K562 (cell line): ENCODE data around the gene MANBA. TPM values are rescaled to one million over a fixed set of nuclear protein-coding genes. Genes with fewer than 3 reads are reported as not detected.

Experiments
- ATAC-seq: fragments of 200-7000 bp; cut with Tn5 transposase; 3 replicates; pipeline ENCODE4 v1.9.1; 2020; ENCODE audit warnings: moderate library complexity
- BruUV-seq: library from RNA; stranded (reverse); fragments of 400-500 nt; replicated peaks from 2 replicates; lab custom pipeline; 2021; lab: Mats Ljungman, UMichigan
- CTCF ChIA-PET: fragments of 300-600 bp; formaldehyde crosslinking; extraction: SDS; loops from one replicate; lab custom pipeline; 2021; ENCODE audit warnings: low intra/inter-chr PET ratio; lab: Yijun Ruan, JAX
- POLR2A ChIA-PET: fragments of 300-600, 350-650 bp; sonication (Branson Sonifier 250); formaldehyde crosslinking; extraction: SDS; loops from one replicate; lab custom pipeline; 2021; ENCODE audit warnings: antibody characterized with exemption, inconsistent platforms; lab: Yijun Ruan, JAX
- DNase-seq, 4 experiments: peaks; one replicate each; pipeline versions ENCODE4 v3.0.0 to v3.0.0-alpha.2; 2011 to 2018; ENCODE audit warnings: low spot score in 3 of 4, mixed read lengths in 3 of 4; ENCODE audit errors: extremely low read depth in 1 of 4
- FAIRE-seq: peaks from 2 replicates; lab custom pipeline; 2011; peaks lifted over from hg19 to GRCh38; lab: Jason Lieb, UNC
- H2AFZ ChIP-seq: 2 replicates; pipeline ENCODE4 v1.6.0; 2011; ENCODE audit warnings: low read depth, low read length, control low read depth, inconsistent platforms
- H3K27ac ChIP-seq: fragments of 200-600 bp; 3 replicates; pipeline ENCODE4 v1.8.0; 2011; ENCODE audit warnings: low read depth, mild to moderate bottlenecking, control low read depth, inconsistent platforms, low read length, moderate library complexity, mixed read lengths; ENCODE audit errors: extremely low read depth
- H3K27me3 ChIP-seq, 2 experiments: fragments of 300-600 bp in 1 of 2; 2 replicates in 1 of 2; 3 replicates in 1 of 2; pipeline versions ENCODE4 v1.6.0 to v1.8.0; 2011; ENCODE audit warnings: inconsistent platforms in 2 of 2, low read length in 2 of 2, mild to moderate bottlenecking in 1 of 2, mixed read lengths in 1 of 2, moderate library complexity in 1 of 2; ENCODE audit not compliant: control insufficient read depth in 2 of 2, insufficient read depth in 2 of 2
- H3K36me3 ChIP-seq: fragments of 300-600 bp; 3 replicates; pipeline ENCODE4 v1.8.0; 2011; ENCODE audit warnings: mild to moderate bottlenecking, low read length, inconsistent platforms; ENCODE audit not compliant: control insufficient read depth, insufficient read depth
- H3K4me1 ChIP-seq, 2 experiments: fragments of 200-600 bp in 1 of 2; replicated peaks in 1 of 2; 2 replicates in 1 of 2; 3 replicates in 1 of 2; pipeline versions ENCODE4 v1.5.1 to v1.8.0; 2011; ENCODE audit warnings: inconsistent platforms in 2 of 2, low read length in 2 of 2, mild to moderate bottlenecking in 1 of 2, mixed read lengths in 1 of 2, moderate library complexity in 1 of 2; ENCODE audit not compliant: control insufficient read depth in 2 of 2, insufficient read depth in 2 of 2
- H3K4me2 ChIP-seq: 2 replicates; pipeline ENCODE4 v1.6.1; 2011; ENCODE audit warnings: low read length, control low read depth, inconsistent platforms, mixed read lengths; ENCODE audit not compliant: insufficient read depth
- H3K4me3 ChIP-seq: fragments of 200-600 bp; sonication (generic), shearing (Covaris generic); 2 replicates; pipeline ENCODE4 v1.5.1; 2016; ENCODE audit warnings: control low read depth, inconsistent platforms
- H3K79me2 ChIP-seq: fragments of 200-600 bp; 3 replicates; pipeline ENCODE4 v1.8.0; 2011; ENCODE audit warnings: low read length, inconsistent platforms; ENCODE audit not compliant: control insufficient read depth, insufficient read depth
- H3K9ac ChIP-seq, 2 experiments: 2 replicates each; pipeline versions ENCODE4 v1.6.0 to v1.6.1; 2011; ENCODE audit warnings: low read depth in 2 of 2, low read length in 2 of 2, control low read depth in 1 of 2, inconsistent platforms in 1 of 2, mild to moderate bottlenecking in 1 of 2, mixed read lengths in 1 of 2; ENCODE audit not compliant: insufficient read depth in 1 of 2
- H3K9me1 ChIP-seq: one replicate; pipeline ENCODE4 v1.6.0; 2011; ENCODE audit warnings: inconsistent platforms, mild to moderate bottlenecking, low read length, moderate library complexity; ENCODE audit not compliant: control insufficient read depth, insufficient read depth
- H3K9me3 ChIP-seq: replicated peaks from 2 replicates; pipeline ENCODE4 v1.5.1; 2011; ENCODE audit warnings: low read depth, low read length, inconsistent platforms; ENCODE audit not compliant: control insufficient read depth, insufficient read depth
- H4K20me1 ChIP-seq: replicated peaks from 2 replicates; pipeline ENCODE4 v1.6.1; 2011; ENCODE audit warnings: low read length, inconsistent platforms, mixed read lengths; ENCODE audit not compliant: control insufficient read depth, insufficient read depth
- ATF1 ChIP-seq, 2 experiments: fragments of 450-650 bp in 1 of 2; IDR thresholded peaks; 2 replicates each; pipeline ENCODE4 v1.6.1; 2016; ENCODE audit warnings: missing compliant biosample characterization in 1 of 2, missing genetic modification characterization in 1 of 2
- ATF6 ChIP-seq: sonication (generic); formaldehyde crosslinking; IDR thresholded peaks from 2 replicates; pipeline ENCODE4 v1.4.0; 2020; ENCODE audit warnings: mild to moderate bottlenecking, missing genetic modification reagents
- ATF7 ChIP-seq: fragments of 450-650 bp; IDR thresholded peaks from 2 replicates; pipeline ENCODE4 v1.7.1; 2014; ENCODE audit warnings: mild to moderate bottlenecking, moderate library complexity
- CBX2 ChIP-seq: fragments of 200-600 bp; sonication (generic); IDR thresholded peaks from one replicate; pipeline ENCODE4 v1.6.1; 2012; ENCODE audit warnings: mild to moderate bottlenecking, low read length, inconsistent platforms; ENCODE audit not compliant: insufficient read depth, poor library complexity, severe bottlenecking
- CGGBP1 ChIP-seq: fragments of 250-450 bp; sonication (Bioruptor Pico); IDR thresholded peaks from 2 replicates; pipeline ENCODE4 v1.9.0; 2021; ENCODE audit warnings: mild to moderate bottlenecking
- FOXA3 ChIP-seq, 2 experiments: fragments of 450-650 bp in 1 of 2; sonication (generic) in 1 of 2; formaldehyde crosslinking; IDR thresholded peaks in 1 of 2; conservative IDR thresholded peaks in 1 of 2; 2 replicates each; pipeline versions ENCODE4 v1.4.0 to v1.8.0; 2020 to 2022; ENCODE audit warnings: mild to moderate bottlenecking in 2 of 2, missing genetic modification reagents in 1 of 2
- FOXK1 ChIP-seq: sonication (generic); formaldehyde crosslinking; IDR thresholded peaks from 2 replicates; pipeline ENCODE4 v1.8.0; 2022; ENCODE audit warnings: missing genetic modification reagents, mild to moderate bottlenecking, borderline replicate concordance
- HNRNPUL1 ChIP-seq: fragments of 200-400 bp; formaldehyde crosslinking; IDR thresholded peaks from 2 replicates; pipeline ENCODE4 v1.6.1; 2017; ENCODE audit warnings: low read length
- KDM5B ChIP-seq: fragments of 200-600 bp; sonication (generic); IDR thresholded peaks from 2 replicates; pipeline ENCODE4 v1.6.1; 2012; ENCODE audit warnings: low read depth, mild to moderate bottlenecking, moderate library complexity, low read length, control low read depth, inconsistent platforms; ENCODE audit not compliant: insufficient replicate concordance
- KHSRP ChIP-seq: fragments of 450-650 bp; IDR thresholded peaks from 2 replicates; pipeline ENCODE4 v1.6.1; 2017
- MED1 ChIP-seq: sonication (generic); formaldehyde crosslinking; IDR thresholded peaks from 2 replicates; pipeline ENCODE4 v1.8.1; 2023; ENCODE audit warnings: missing genetic modification reagents, borderline replicate concordance
- NCOA1 ChIP-seq: fragments of 450-650 bp; IDR thresholded peaks from 2 replicates; pipeline ENCODE4 v1.6.1; 2016; ENCODE audit warnings: low read depth
- POLR2AphosphoS2 ChIP-seq: IDR thresholded peaks from 2 replicates; pipeline ENCODE4 v1.6.1; 2012; ENCODE audit warnings: low read length, improper control_type of control experiment
- PTTG1 ChIP-seq: fragments of 450-650 bp; IDR thresholded peaks from 2 replicates; pipeline ENCODE4 v1.6.1; 2016; ENCODE audit warnings: low read depth, mild to moderate bottlenecking, missing genetic modification characterization, missing compliant biosample characterization
- SIX5 ChIP-seq, 2 experiments: IDR thresholded peaks; 2 replicates each; pipeline ENCODE4 v1.6.1; 2011; ENCODE audit warnings: low read length in 2 of 2, borderline replicate concordance in 1 of 2, low read depth in 1 of 2, mild to moderate bottlenecking in 1 of 2, moderate library complexity in 1 of 2; ENCODE audit not compliant: insufficient read depth in 1 of 2
- ZNF146 ChIP-seq: IDR thresholded peaks from one replicate; pipeline ENCODE4 v1.6.1; 2018; ENCODE audit warnings: missing compliant biosample characterization; ENCODE audit not compliant: unreplicated experiment
- ZNF740 ChIP-seq, 3 experiments: fragments of 200-800 bp in 1 of 3; sonication (Bioruptor generic) in 1 of 3; sonication (generic) in 1 of 3; formaldehyde crosslinking in 1 of 3; IDR thresholded peaks; 2 replicates each; pipeline versions ENCODE4 v1.6.1 to v1.8.0; 2016 to 2022; ENCODE audit warnings: mild to moderate bottlenecking in 2 of 3, missing compliant biosample characterization in 2 of 3, missing genetic modification characterization in 2 of 3, missing genetic modification reagents in 1 of 3
- WGBS: fragments of 100-300 bp; shearing (Covaris generic); methylation state at CpG from one replicate; pipeline ENCODE4 v1.1.6; 2016; ENCODE audit warnings: low coverage, mixed read lengths; ENCODE audit not compliant: insufficient coverage; ENCODE audit errors: missing lambda C conversion rate; 5-methylcytosine and 5-hydroxymethylcytosine counted together
- in situ Hi-C: fragments of 300-500 bp; cut with MboI; formaldehyde crosslinking; loops from 4 replicates; pipeline ENCODE4 v1.15.0; 2018; ENCODE audit warnings: inconsistent platforms, mixed read lengths
- intact Hi-C: fragments of 100-400 bp; cut with micrococcal nuclease; formaldehyde crosslinking; loops from 2 replicates; pipeline ENCODE4 v1.14.2; 2022
- polyA plus RNA-seq, 8 experiments: library from polyadenylated mRNA; depleted of rRNA in 4 of 8; stranded (reverse) in 5 of 8; unstranded in 3 of 8; fragments of >200 nt; fragmentation: Nextera tagmentation in 2 of 8; fragmentation: Illumina TruSeq in 1 of 8; extraction: Ambion mirVana in 2 of 8; extraction: Trizol in 1 of 8; gene quantifications; 2 replicates each; pipeline versions ENCODE4 v1.2.1 to v1.2.3, GENCODE V29; 2011 to 2014; ENCODE audit warnings: inconsistent platforms in 1 of 8, missing spikeins in 1 of 8
- total RNA-seq, 7 experiments: library from RNA; depleted of rRNA in 6 of 7; stranded (reverse); fragments of >200 nt in 6 of 7; fragmentation: Illumina TruSeq in 2 of 7; extraction: Trizol in 2 of 7; gene quantifications; 2 replicates each; pipeline versions ENCODE4 v1.2.1 to v1.2.3, GENCODE V29; 2011 to 2021; ENCODE audit warnings: low replicate concordance in 1 of 7

MANBA gene
- total and polyA plus RNA-seq, 9 of the 15 experiments (the other 6 are each of a cell fraction or from before 2014, with no cell fraction given), result 1.8 to 12.9 (median 7.7) TPM

GRCh38 chr4:102787944-102788343, 27.2 kb upstream of the MANBA start:
- in situ Hi-C loops (no loop called here), intact Hi-C loops (no loop called here)
- Histone ChIP-seq H3K4me2 (no peak overlapping the region), H3K36me3 (peaks cover 16% of the 10 kb centered on the region; the same call in 2 of the 3 replicates), H3K4me1 (no peaks in the 10 kb centered on the region; a peak in 2 of 5 replicates), H3K27ac (no peak overlapping the region; the same call in 2 of the 3 replicates), H4K20me1 (no peaks in the 10 kb centered on the region), H3K79me2 (no peaks in the 10 kb centered on the region), H3K4me3 (no peak overlapping the region), H3K9me1 (no peaks in the 10 kb centered on the region), H3K9me3 (no peaks in the 10 kb centered on the region), H2AFZ (no peak overlapping the region), H3K9ac (no peak overlapping the region), H3K27me3 (no peaks in the 10 kb centered on the region)
- ChIA-PET POLR2A (no interaction called here), CTCF (no interaction called here)
- no peak for TF ChIP-seq MED1
- TF ChIP-seq ATF6 (CRISPR knock-in tag), result no peak
- TF ChIP-seq FOXK1 (CRISPR knock-in tag), result no peak
- no peak for TF ChIP-seq ATF1 (CRISPR knock-in tag; IDR thresholded peaks at IDR 0.05)
- no peak for TF ChIP-seq ATF1 (tag; IDR thresholded peaks at IDR 0.05)
- TF ChIP-seq CGGBP1 (CRISPR knock-in tag), result no peak
- no peak for TF ChIP-seq NCOA1
- no peak for TF ChIP-seq KHSRP
- no peak for TF ChIP-seq ZNF740 (CRISPR knock-in tag; IDR thresholded peaks at IDR 0.05)
- TF ChIP-seq ZNF740 (tag; IDR thresholded peaks at IDR 0.05), result no peak
- no peak for TF ChIP-seq ZNF146
- no peak for TF ChIP-seq SIX5 (IDR thresholded peaks at IDR 0.05; ENCODE audit: borderline replicate concordance in 1 of 2, insufficient read depth in 1 of 2, low read depth in 1 of 2, low read length in 2 of 2)
- TF ChIP-seq FOXA3 (CRISPR knock-in tag; conservative IDR thresholded peaks at IDR 0.05 in 1 of 2, IDR thresholded peaks at IDR 0.05 in 1 of 2), result no peak
- no peak for TF ChIP-seq PTTG1
- no peak for TF ChIP-seq KDM5B
- no peak for TF ChIP-seq POLR2AphosphoS2
- TF ChIP-seq HNRNPUL1, result no peak
- TF ChIP-seq ATF7, result no peak
- TF ChIP-seq CBX2, result no peak
- FAIRE-seq (no peak), DNase-seq (no peak), ATAC-seq (no peak)
- WGBS, result 94% methylated on average over 3 of the region's 3 CpGs
- no TSS peak for BruUV-seq
